ENCODE data around the gene GNB1L.

The GNB1L gene

GRCh38 chr22:19876314-19876940, 21.8 kb upstream of the GNB1L start:
- DNase-seq (ENCODE audit: low read depth in 2 of 3, low spot score in 1 of 3) = no peak

DNA sequence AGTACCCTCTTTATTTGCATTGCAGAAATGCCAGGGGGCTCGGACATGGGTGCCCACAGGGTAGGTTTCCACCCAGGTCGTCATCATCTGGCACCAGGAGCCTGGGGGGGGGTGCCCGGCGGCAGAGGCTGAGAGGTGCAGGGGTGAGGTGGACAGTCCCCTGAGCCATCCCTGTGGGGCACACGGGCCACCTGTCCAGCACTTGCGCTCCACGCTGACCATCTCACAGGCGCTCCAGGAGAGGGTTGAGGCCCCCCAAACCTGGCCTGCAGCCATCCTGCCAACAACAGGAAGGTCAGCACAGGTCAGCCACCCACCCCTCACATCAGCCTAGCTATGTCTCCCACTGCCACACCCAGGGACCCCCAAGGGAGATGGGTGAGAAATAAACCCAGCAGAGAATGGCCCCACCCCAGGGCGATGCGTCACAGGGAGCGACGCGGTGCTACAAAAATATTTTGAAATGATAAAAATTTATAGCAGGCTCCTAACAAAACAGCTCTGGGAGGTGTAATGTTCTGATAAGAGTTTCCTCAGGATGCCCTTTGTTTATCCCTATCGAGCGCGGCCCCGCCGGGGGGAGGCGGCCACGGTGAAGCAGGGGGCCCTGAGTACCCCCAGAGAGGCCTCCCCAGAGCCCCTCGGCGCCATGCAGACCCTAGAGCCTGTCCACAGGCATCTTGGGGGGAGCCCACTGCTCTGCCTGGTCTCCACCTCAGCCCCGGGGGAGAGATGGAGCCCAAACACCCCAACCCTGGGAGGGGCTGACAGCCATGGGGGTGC, 21.0 kb upstream of the GNB1L start:
- no peak for DNase-seq (ENCODE audit: low read depth in 2 of 3, low spot score in 1 of 3)

- DNase-seq (ENCODE audit: low read depth in 2 of 3, low spot score in 1 of 3) = no peak
Observed at GRCh38 chr22:19875061-19875530, 20.4 kb upstream of the GNB1L start.

- DNase-seq (ENCODE audit: low read depth in 2 of 3, low spot score in 1 of 3) = no peak
Observed at GRCh38 chr22:19874307-19875060, 19.8 kb upstream of the GNB1L start.

DNA sequence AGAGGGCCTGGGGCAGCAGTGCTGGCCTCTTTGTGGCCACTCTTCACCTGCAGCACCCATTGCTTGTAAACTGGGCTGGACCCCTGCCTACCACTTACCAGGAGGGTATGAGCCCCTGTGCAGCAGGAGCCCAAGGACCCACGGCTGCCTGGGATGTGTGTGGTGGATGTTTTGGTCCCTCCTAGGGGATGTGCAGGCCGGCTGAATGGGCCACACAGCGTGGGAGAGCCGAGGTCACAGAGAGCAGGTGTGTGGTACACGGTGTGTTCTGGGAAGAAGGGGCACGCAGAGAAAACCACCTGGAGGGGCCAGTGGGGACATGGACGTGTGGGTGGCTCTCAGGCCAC, 19.3 kb upstream of the GNB1L start:
- no peak for DNase-seq (ENCODE audit: low read depth in 2 of 3, low spot score in 1 of 3)

GRCh38 chr22:19873138-19873959, 18.7 kb upstream of the GNB1L start:
- no peak for DNase-seq (ENCODE audit: low read depth in 2 of 3, low spot score in 1 of 3)

GRCh38 chr22:19872779-19873137, 18.1 kb upstream of the GNB1L start:
- no peak for DNase-seq (ENCODE audit: low read depth in 2 of 3, low spot score in 1 of 3)

DNA sequence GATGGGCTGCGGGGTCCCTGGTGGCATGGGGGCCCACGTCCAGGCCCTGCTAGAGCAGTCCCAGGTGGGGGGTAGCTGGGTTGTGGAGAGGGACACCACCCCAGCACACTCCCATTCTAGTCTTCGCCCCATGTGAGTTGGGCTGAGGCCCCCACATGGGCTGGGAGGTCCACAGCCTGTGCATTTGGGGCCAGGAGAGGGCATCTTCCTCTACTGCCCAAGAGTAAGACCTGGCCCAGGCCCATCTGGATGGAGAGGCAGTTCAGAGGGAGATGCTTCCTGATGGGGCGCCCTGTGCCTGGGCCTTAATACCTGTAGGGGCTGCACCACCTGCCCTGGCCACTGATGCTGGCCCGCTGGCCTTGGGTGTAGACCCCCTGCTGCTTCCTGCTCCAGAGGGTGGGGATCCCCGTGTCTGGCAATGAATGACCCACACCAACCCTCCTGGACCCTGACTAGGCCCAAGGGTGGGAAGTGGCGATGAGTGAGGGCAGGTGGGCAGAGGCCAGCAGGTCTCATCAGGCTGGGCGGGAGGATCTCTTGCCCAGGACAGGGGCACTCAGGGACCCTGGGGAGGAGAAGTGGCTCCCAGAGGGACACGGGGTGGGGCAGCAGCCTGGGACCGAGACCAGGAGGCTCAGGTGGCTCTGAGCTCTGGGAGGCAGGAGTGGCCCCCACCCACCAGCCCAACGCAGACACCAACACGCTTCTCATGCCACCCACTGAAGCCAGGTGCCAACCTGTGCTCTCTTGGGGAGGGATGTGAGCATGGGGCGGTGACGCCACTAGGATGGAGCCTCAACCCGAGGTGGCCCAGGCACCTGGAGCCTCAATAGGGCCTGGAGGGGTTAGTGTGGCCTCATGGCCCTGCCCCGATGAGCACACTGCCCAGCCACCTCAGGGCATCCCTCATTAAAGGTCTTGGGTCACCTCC, 17.4 kb upstream of the GNB1L start:
- no peak for DNase-seq (ENCODE audit: low read depth in 2 of 3, low spot score in 1 of 3)

- DNase-seq (ENCODE audit: low read depth in 2 of 3, low spot score in 1 of 3) = no peak
Observed at GRCh38 chr22:19871023-19871844, 16.6 kb upstream of the GNB1L start.

DNA sequence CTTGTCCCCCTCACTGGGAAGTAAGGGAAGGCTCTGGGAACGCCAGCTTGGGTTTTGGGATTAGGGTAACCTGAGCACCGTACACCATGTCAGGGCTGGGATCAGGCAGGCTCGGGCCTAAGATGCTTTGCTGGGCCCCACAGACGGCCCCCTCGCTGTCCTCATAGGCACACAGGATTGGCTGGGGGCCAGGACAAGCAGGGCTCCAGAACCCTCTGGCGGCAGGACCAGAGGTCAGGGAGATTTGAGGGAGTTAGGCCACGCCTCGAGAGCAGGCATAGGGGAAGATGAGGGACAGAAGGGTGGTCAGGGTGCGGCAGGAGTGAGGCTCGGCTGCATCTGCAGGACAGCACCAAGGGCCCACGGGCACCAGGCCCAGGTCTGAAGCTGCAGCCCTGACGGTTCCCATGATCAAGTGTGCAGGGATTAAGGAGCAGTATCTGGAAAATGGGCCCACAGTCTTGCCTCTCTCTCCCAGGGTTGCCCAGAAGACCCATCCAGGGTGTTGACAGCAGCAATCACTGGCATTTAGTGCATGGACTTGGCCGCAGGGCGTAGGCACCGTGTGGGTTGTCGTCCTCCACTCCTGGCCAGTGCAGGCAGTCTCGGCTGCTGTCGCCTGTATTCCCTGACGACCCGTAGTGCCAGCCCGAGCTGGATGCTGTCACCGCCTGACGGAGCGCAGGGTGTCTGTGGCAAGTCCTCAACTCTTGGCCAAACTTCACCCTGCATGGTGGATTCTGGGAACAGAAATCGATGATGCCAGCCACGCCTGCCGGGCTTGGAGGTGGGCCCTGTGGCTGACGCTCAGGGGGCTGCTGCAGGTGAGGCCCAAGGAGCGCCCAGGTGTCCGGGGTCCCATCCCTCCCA, 15.7 kb upstream of the GNB1L start:
- no peak for DNase-seq (ENCODE audit: low read depth in 2 of 3, low spot score in 1 of 3)

- no peak for DNase-seq (ENCODE audit: low read depth in 2 of 3, low spot score in 1 of 3)
Observed at GRCh38 chr22:19869497-19870152, 15.0 kb upstream of the GNB1L start.

GRCh38 chr22:19868773-19869471, 14.2 kb upstream of the GNB1L start:
- DNase-seq (ENCODE audit: low read depth in 2 of 3, low spot score in 1 of 3) = no peak

- no peak for DNase-seq (ENCODE audit: low read depth in 2 of 3, low spot score in 1 of 3)
Observed at GRCh38 chr22:19868333-19868732, 13.7 kb upstream of the GNB1L start.

DNA sequence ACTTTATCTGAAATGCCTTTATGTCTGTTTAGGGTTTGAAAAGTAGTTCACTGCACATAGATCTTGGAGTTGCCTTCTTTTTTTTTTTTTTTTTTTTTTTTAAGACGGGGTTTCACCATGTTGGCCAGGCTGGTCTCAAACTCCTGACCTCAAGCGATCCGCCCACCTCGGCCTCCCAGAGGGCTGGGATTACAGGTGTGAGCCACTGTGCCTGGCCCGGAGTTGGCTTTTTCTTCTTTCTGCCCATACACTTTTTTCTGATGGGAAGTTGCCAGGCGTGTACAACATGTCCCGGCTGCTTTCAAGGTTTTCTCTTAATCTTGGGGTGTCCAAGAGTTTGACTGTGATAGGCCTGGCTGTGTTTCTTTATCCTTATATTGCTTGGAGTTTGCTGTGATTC, 12.9 kb upstream of the GNB1L start:
- no peak for DNase-seq (ENCODE audit: low read depth in 2 of 3, low spot score in 1 of 3)

GRCh38 chr22:19866665-19867009, 12.0 kb upstream of the GNB1L start:
- DNase-seq (ENCODE audit: low read depth in 2 of 3, low spot score in 1 of 3) = no peak

GRCh38 chr22:19865141-19865829, 10.6 kb upstream of the GNB1L start:
- no peak for DNase-seq (ENCODE audit: low read depth in 2 of 3, low spot score in 1 of 3)
